OCI-LY7 (cell line): Measurements from ENCODE around the gene SGF29.

Experiments used
- CTCF ChIP-seq: fragments of 200-600 bp; sonication (generic); conservative IDR thresholded peaks from 2 replicates; pipeline ENCODE4 v1.5.1; 2014; ENCODE audit warnings: mild to moderate bottlenecking, antibody characterized with exemption, low read length, moderate library complexity, mixed read lengths
- EZH2phosphoT487 ChIP-seq: fragments of 200-600 bp; sonication (generic); IDR thresholded peaks from 2 replicates; pipeline ENCODE4 v1.6.1; 2018; ENCODE audit warnings: low read depth, borderline replicate concordance, mild to moderate bottlenecking, mixed run types, antibody characterized with exemption, low read length, moderate library complexity, mixed read lengths

- no peak for TF ChIP-seq CTCF
- no peak for TF ChIP-seq EZH2phosphoT487
Observed at GRCh38 chr16:28621481-28622155, 67.9 kb downstream of the SGF29 start.
